Right lobe of liver (tissue), 4 donors: ENCODE results near the gene CCNA1.

ENCODE experiments used
- CTCF ChIP-seq, 4 donors: fragments of 200-600 bp in 3 of 4; fragments of 450-650 bp in 1 of 4; IDR thresholded peaks; one replicate each; pipeline versions ENCODE4 v1.5.1 to v1.8.0; 2016 to 2022; ENCODE audit warnings: antibody characterized with exemption in 4 of 4, mild to moderate bottlenecking in 2 of 4
- POLR2A ChIP-seq: fragments of 450-650 bp; IDR thresholded peaks from one replicate; pipeline ENCODE4 v1.6.1; 2017; ENCODE audit warnings: antibody characterized with exemption, mild to moderate bottlenecking
- donor health status: DM: no; HTN: no; CAD: no.
- donor health status: DM: no; HTN: no; CAD: no.
- donor health status: DM: no; HTN: yes; CAD: no.

- TF ChIP-seq CTCF (IDR thresholded peaks at IDR 0.05) (no peak), POLR2A (no peak)
Observed at GRCh38 chr13:36461506-36461905, 29.2 kb downstream of the CCNA1 start.
